Endothelial cell (in vitro differentiated cells): ENCODE data around the gene SHC3. TPM values are rescaled to one million over a fixed set of nuclear protein-coding genes. Genes with fewer than 3 reads are reported as not detected.

Experiments used
- DNase-seq: peaks from one replicate; pipeline ENCODE4 v3.0.0; 2021; ENCODE audit warnings: low spot score
- H3K27ac Mint-ChIP-seq: one replicate; pipeline ENCODE4 v1.8.0; 2021; ENCODE audit warnings: mixed read lengths, inconsistent platforms; ENCODE audit not compliant: unreplicated experiment
- H3K27me3 Mint-ChIP-seq: one replicate; pipeline ENCODE4 v1.8.0; 2021; ENCODE audit warnings: mild to moderate bottlenecking, moderate library complexity, mixed read lengths, inconsistent platforms; ENCODE audit not compliant: unreplicated experiment
- H3K36me3 Mint-ChIP-seq: one replicate; pipeline ENCODE4 v1.8.0; 2021; ENCODE audit warnings: mild to moderate bottlenecking, low read depth, mixed read lengths, inconsistent platforms; ENCODE audit not compliant: unreplicated experiment
- H3K4me1 Mint-ChIP-seq: one replicate; pipeline ENCODE4 v1.8.0; 2021; ENCODE audit warnings: mild to moderate bottlenecking, mixed read lengths, inconsistent platforms; ENCODE audit not compliant: unreplicated experiment
- H3K4me3 Mint-ChIP-seq: one replicate; pipeline ENCODE4 v1.8.0; 2021; ENCODE audit warnings: mild to moderate bottlenecking, mixed read lengths, inconsistent platforms; ENCODE audit not compliant: unreplicated experiment
- H3K9me3 Mint-ChIP-seq: one replicate; pipeline ENCODE4 v1.8.0; 2021; ENCODE audit warnings: mixed read lengths, inconsistent platforms; ENCODE audit not compliant: unreplicated experiment
- CTCF ChIP-seq: fragments of 200-600 bp; sonication (generic); IDR thresholded peaks from one replicate; pipeline ENCODE4 v1.5.0; 2021; ENCODE audit warnings: antibody characterized with exemption; ENCODE audit not compliant: unreplicated experiment
- total RNA-seq: library from RNA; stranded (reverse); fragmentation: NEBNext Ultra II Directional; extraction: Animal tissue kit (Norgen Biotek cat#: 25700); gene quantifications from one replicate; pipeline ENCODE4 v1.2.1, GENCODE V29; 2021; ENCODE audit not compliant: unreplicated experiment

Gene SHC3
- total RNA-seq, 1 donor from 2014 or later = 6.5 TPM

GRCh38 chr9:89037891-89038290 lies 140.7 kb downstream of the SHC3 start:
- Mint-ChIP-seq H3K4me3 (no peak overlapping the region), H3K36me3 (no peaks in the 10 kb centered on the region), H3K27ac (no peak overlapping the region), H3K4me1 (no peaks in the 10 kb centered on the region), H3K9me3 (no peaks in the 10 kb centered on the region), H3K27me3 (no peaks in the 10 kb centered on the region)
- no peak for TF ChIP-seq CTCF
- DNase-seq = no peak

- H3K4me1 Mint-ChIP-seq = no peaks in the 10 kb centered on the region
- no peak for DNase-seq
- no peaks in the 10 kb centered on the region for H3K27me3 Mint-ChIP-seq
- no peaks in the 10 kb centered on the region for H3K9me3 Mint-ChIP-seq
- H3K36me3 Mint-ChIP-seq = no peaks in the 10 kb centered on the region
- TF ChIP-seq CTCF = no peak
- H3K27ac Mint-ChIP-seq = no peak overlapping the region
- H3K4me3 Mint-ChIP-seq = no peak overlapping the region
These were observed 141.3 kb downstream of the SHC3 start for GRCh38 chr9:89037346-89037745.

GRCh38 chr9:89036891-89037290 lies 141.7 kb downstream of the SHC3 start:
- no peak overlapping the region for H3K4me3 Mint-ChIP-seq
- no peak for DNase-seq
- no peak overlapping the region for H3K27ac Mint-ChIP-seq
- H3K4me1 Mint-ChIP-seq = no peaks in the 10 kb centered on the region
- TF ChIP-seq CTCF = no peak
- no peaks in the 10 kb centered on the region for H3K36me3 Mint-ChIP-seq
- H3K27me3 Mint-ChIP-seq = no peaks in the 10 kb centered on the region
- H3K9me3 Mint-ChIP-seq = no peaks in the 10 kb centered on the region

- no peak for TF ChIP-seq CTCF
- peaks cover 2% of the 10 kb centered on the region for H3K36me3 Mint-ChIP-seq
- no peaks in the 10 kb centered on the region for H3K27me3 Mint-ChIP-seq
- H3K4me1 Mint-ChIP-seq = no peaks in the 10 kb centered on the region
- H3K4me3 Mint-ChIP-seq = no peak overlapping the region
- DNase-seq = no peak
- no peak overlapping the region for H3K27ac Mint-ChIP-seq
- no peaks in the 10 kb centered on the region for H3K9me3 Mint-ChIP-seq
These were observed 142.2 kb downstream of the SHC3 start for GRCh38 chr9:89036383-89036782.

GRCh38 chr9:89032661-89033060 lies 146.0 kb downstream of the SHC3 start:
- H3K27ac Mint-ChIP-seq = no peak overlapping the region
- peaks cover 6% of the 10 kb centered on the region for H3K36me3 Mint-ChIP-seq
- H3K27me3 Mint-ChIP-seq = peaks cover under 1% of the 10 kb centered on the region
- H3K4me1 Mint-ChIP-seq = no peaks in the 10 kb centered on the region
- H3K9me3 Mint-ChIP-seq = no peaks in the 10 kb centered on the region
- no peak for TF ChIP-seq CTCF
- DNase-seq = no peak
- no peak overlapping the region for H3K4me3 Mint-ChIP-seq
